Esophagus muscularis mucosa (tissue), 4 donors: ENCODE results near the gene TPD52L1.

ENCODE experiments used
- EP300 ChIP-seq: sonication (generic); formaldehyde crosslinking; IDR thresholded peaks from one replicate; pipeline ENCODE4 v1.6.1; 2017; ENCODE audit warnings: antibody characterized with exemption
- POLR2AphosphoS5 ChIP-seq, 2 donors: sonication (generic); formaldehyde crosslinking; IDR thresholded peaks; one replicate each; pipeline ENCODE4 v1.6.1; 2017; ENCODE audit warnings: antibody characterized with exemption in 2 of 2
- TF ChIP-seq, protein P1 (sequence below), 3 experiments: fragments of 200-600 bp in 2 of 3; fragments of 450-650 bp in 1 of 3; sonication (generic) in 2 of 3; IDR thresholded peaks; one replicate each; pipeline ENCODE4 v1.5.1; 2017 to 2019; ENCODE audit warnings: antibody characterized with exemption in 3 of 3, mild to moderate bottlenecking in 2 of 3, moderate library complexity in 1 of 3

DNA sequence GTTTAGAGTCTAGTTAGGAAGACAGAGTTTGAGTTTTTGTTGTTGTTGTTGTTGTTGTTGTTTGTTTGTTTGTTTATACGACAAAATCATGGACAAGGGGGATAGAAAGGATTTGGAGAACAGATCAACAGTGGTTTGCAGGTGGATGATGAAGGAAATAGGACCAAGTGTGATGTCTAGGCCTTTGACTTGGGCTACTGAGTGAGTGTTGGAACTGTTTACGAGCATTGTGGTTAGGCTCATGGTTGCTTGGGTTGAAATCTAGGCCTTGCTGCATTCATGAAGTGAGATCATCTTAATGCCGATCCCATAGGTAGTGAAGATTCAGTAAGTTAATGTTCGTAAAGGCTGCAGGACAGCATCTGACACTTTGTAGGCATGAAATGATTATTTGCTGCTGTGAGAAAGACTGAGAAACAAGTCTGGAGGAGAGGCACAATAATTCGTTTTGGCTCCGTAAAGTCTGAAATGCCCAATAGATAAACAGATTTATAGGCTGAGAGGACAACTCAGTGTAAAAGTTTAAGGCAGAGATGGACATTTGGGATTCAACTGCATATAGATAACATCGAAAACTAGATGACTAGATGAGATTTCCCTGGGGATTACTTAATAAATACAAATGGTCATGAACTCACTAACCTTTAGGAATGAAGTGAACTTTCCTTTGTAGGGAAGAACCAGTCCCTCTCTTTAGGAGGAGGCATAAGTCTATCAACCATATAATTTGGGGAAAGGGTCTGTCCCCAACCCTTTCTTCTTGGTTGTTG is 78.2 kb downstream of the TPD52L1 start:
- TF ChIP-seq EP300 (no peak), POLR2AphosphoS5 (IDR thresholded peaks at IDR 0.05) (no peak)
- TF ChIP-seq, protein P1, sequence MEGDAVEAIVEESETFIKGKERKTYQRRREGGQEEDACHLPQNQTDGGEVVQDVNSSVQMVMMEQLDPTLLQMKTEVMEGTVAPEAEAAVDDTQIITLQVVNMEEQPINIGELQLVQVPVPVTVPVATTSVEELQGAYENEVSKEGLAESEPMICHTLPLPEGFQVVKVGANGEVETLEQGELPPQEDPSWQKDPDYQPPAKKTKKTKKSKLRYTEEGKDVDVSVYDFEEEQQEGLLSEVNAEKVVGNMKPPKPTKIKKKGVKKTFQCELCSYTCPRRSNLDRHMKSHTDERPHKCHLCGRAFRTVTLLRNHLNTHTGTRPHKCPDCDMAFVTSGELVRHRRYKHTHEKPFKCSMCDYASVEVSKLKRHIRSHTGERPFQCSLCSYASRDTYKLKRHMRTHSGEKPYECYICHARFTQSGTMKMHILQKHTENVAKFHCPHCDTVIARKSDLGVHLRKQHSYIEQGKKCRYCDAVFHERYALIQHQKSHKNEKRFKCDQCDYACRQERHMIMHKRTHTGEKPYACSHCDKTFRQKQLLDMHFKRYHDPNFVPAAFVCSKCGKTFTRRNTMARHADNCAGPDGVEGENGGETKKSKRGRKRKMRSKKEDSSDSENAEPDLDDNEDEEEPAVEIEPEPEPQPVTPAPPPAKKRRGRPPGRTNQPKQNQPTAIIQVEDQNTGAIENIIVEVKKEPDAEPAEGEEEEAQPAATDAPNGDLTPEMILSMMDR (IDR thresholded peaks at IDR 0.05): no peak
